ENCODE data around the gene TENT5C. TPM values are rescaled to one million over a fixed set of nuclear protein-coding genes. Genes with fewer than 3 reads are reported as not detected.

TENT5C gene
- total and polyA plus RNA-seq, 2 of the 13 experiments (the other 11 are each of a cell fraction or from before 2014, with no cell fraction given): 0.02 to 0.38 TPM

DNA sequence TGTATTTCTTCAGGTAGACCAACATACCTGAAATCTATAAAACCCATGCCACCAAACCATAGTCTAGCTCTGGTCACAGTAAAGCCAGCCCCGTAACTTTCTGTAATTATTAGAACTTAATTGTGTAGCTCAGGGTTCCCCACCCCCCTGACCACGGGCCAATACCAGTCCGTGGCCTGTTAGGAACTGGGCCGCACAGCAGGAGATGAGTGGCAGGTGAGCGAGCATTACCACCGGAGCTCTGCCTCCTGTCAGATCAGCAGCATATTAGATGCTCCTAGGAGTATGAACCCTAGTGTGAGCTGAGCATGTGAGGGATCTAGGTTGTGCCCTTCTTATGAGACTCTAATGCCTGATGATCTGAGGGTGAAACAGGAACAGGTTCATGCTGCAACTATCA, 14.6 kb downstream of the TENT5C start:
- no peak for FAIRE-seq
- ChIA-PET CTCF (ENCODE audit: low intra/inter-chr PET ratio, low total read pairs) (no interaction called here), POLR2A (no interaction called here)
- in situ Hi-C loops (cut with HindIII; ENCODE audit: extremely low pct_ligation_motif_present, low pct_unique_long_range_greater_than_20kb) (no loop called here), intact Hi-C loops (cut with micrococcal nuclease; ENCODE audit: unreplicated experiment) (no loop called here)
- H3K4me2 ChIP-seq (ENCODE audit: low read depth, low read length): no peak overlapping the region
- WGBS (ENCODE audit: low lambda C conversion rate): 63% methylated on average over 5 of the region's 6 CpGs
- no TSS peak for BruUV-seq (replicated peaks)
- no peak for TF ChIP-seq ZFP82 (CRISPR knock-in tag; IDR thresholded peaks at IDR 0.05; ENCODE audit: borderline replicate concordance)
- TF ChIP-seq, protein P1, sequence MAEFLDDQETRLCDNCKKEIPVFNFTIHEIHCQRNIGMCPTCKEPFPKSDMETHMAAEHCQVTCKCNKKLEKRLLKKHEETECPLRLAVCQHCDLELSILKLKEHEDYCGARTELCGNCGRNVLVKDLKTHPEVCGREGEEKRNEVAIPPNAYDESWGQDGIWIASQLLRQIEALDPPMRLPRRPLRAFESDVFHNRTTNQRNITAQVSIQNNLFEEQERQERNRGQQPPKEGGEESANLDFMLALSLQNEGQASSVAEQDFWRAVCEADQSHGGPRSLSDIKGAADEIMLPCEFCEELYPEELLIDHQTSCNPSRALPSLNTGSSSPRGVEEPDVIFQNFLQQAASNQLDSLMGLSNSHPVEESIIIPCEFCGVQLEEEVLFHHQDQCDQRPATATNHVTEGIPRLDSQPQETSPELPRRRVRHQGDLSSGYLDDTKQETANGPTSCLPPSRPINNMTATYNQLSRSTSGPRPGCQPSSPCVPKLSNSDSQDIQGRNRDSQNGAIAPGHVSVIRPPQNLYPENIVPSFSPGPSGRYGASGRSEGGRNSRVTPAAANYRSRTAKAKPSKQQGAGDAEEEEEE (CRISPR knock-in tag; IDR thresholded peaks at IDR 0.05; ENCODE audit: borderline replicate concordance): no peak
- no peak for TF ChIP-seq ZNF777 (CRISPR knock-in tag; IDR thresholded peaks at IDR 0.05)
- no peak for TF ChIP-seq ARNT2 (CRISPR knock-in tag; IDR thresholded peaks at IDR 0.05; ENCODE audit: low read depth)
- no peak for TF ChIP-seq PHF20 (CRISPR knock-in tag; IDR thresholded peaks at IDR 0.05)
- no peak for TF ChIP-seq ZNF629 (CRISPR knock-in tag; conservative IDR thresholded peaks at IDR 0.05)
- DNase-seq (ENCODE audit: low spot score): no peak
- no peak for ATAC-seq
- H3K27me3 ChIP-seq (ENCODE audit: control insufficient read depth in 1 of 2, insufficient read depth in 2 of 2, low read length in 2 of 2): no peaks in the 10 kb centered on the region; a peak in 1 of 5 replicates
- H3K4me3 ChIP-seq (replicated peaks in 1 of 3; ENCODE audit: insufficient read depth in 1 of 3, low read depth in 2 of 3, low read length in 3 of 3): no peak overlapping the region
- no peak overlapping the region for H3K27ac ChIP-seq (ENCODE audit: extremely low read length, insufficient read depth, low read length)
- no peak overlapping the region for H2AFZ ChIP-seq (ENCODE audit: low read length)
- H3K9ac ChIP-seq (ENCODE audit: insufficient read depth, low read depth, low read length): no peak overlapping the region
- H3K36me3 ChIP-seq (replicated peaks in 1 of 2; ENCODE audit: control insufficient read depth in 1 of 2, insufficient read depth in 2 of 2, low read length in 2 of 2): no peaks in the 10 kb centered on the region
- no peaks in the 10 kb centered on the region for H3K79me2 ChIP-seq (ENCODE audit: insufficient read depth, low read length)
- H3K9me3 ChIP-seq (ENCODE audit: low read length): no peaks in the 10 kb centered on the region
- no peaks in the 10 kb centered on the region for H4K20me1 ChIP-seq (ENCODE audit: insufficient read depth, low read length)
- no peaks in the 10 kb centered on the region for H3K4me1 ChIP-seq (ENCODE audit: insufficient read depth, low read length)

DNA sequence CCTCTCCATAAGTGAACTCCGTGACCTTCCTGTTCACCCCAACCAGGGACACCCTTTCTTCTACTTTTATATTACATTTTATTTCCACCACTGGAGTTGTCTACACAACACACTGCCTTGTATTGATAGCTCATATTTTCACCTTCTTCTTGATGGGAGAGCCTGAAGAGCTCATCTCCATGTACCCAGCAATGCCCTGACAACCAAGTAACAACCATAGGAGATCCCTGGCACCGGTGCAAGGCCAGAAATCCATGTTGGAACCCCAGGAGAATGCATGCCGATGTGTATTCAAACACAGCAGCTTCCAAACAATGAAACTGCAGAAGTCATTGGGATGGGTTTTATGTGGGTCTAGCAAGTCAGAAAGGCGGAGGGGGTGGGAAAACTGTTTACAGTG, 15.5 kb downstream of the TENT5C start:
- no TSS peak for BruUV-seq (replicated peaks)
- H3K4me2 ChIP-seq (ENCODE audit: low read depth, low read length): no peak overlapping the region
- TF ChIP-seq FLYWCH1 (CRISPR knock-in tag; IDR thresholded peaks at IDR 0.05) (no peak), MTF1 (CRISPR knock-in tag; IDR thresholded peaks at IDR 0.05) (no peak)
- TF ChIP-seq, protein P2, sequence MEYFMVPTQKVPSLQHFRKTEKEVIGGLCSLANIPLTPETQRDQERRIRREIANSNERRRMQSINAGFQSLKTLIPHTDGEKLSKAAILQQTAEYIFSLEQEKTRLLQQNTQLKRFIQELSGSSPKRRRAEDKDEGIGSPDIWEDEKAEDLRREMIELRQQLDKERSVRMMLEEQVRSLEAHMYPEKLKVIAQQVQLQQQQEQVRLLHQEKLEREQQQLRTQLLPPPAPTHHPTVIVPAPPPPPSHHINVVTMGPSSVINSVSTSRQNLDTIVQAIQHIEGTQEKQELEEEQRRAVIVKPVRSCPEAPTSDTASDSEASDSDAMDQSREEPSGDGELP (IDR thresholded peaks at IDR 0.05; ENCODE audit: borderline replicate concordance, low read depth): no peak
- in situ Hi-C loops (cut with HindIII; ENCODE audit: extremely low pct_ligation_motif_present, low pct_unique_long_range_greater_than_20kb) (no loop called here), intact Hi-C loops (cut with micrococcal nuclease; ENCODE audit: unreplicated experiment) (no loop called here)
- CTCF ChIA-PET (ENCODE audit: low intra/inter-chr PET ratio, low total read pairs): no interaction called here
- no peaks in the 10 kb centered on the region for H3K79me2 ChIP-seq (ENCODE audit: insufficient read depth, low read length)
- ATAC-seq: no peak
- H3K4me1 ChIP-seq (ENCODE audit: insufficient read depth, low read length): no peaks in the 10 kb centered on the region
- POLR2A ChIA-PET: no interaction called here
- no peak for DNase-seq (ENCODE audit: low spot score)
- WGBS (ENCODE audit: low lambda C conversion rate): 27% methylated on average over 4 of the region's 4 CpGs
- peaks cover 0 to 4% of the 10 kb centered on the region in 2 experiments; a peak in 1 of 5 replicates for H3K27me3 ChIP-seq (ENCODE audit: control insufficient read depth in 1 of 2, insufficient read depth in 2 of 2, low read length in 2 of 2)
- no peak overlapping the region for H3K4me3 ChIP-seq (replicated peaks in 1 of 3; ENCODE audit: insufficient read depth in 1 of 3, low read depth in 2 of 3, low read length in 3 of 3)
- no peak overlapping the region for H3K9ac ChIP-seq (ENCODE audit: insufficient read depth, low read depth, low read length)
- no peak overlapping the region for H2AFZ ChIP-seq (ENCODE audit: low read length)
- H4K20me1 ChIP-seq (ENCODE audit: insufficient read depth, low read length): no peaks in the 10 kb centered on the region
- FAIRE-seq: no peak
- no peaks in the 10 kb centered on the region for H3K36me3 ChIP-seq (replicated peaks in 1 of 2; ENCODE audit: control insufficient read depth in 1 of 2, insufficient read depth in 2 of 2, low read length in 2 of 2)
- no peaks in the 10 kb centered on the region for H3K9me3 ChIP-seq (ENCODE audit: low read length)
- H3K27ac ChIP-seq (ENCODE audit: extremely low read length, insufficient read depth, low read length): no peak overlapping the region

All from HepG2 (cell line).